HL-60/S4 treated with phorbol 12-myristate 13-acetate at 8.2 ng/mL for 4 days and 3 days (cell line): Measurements from ENCODE around the gene NCAN.
"Not testable (repeated sequence)": the region's sequence is repeated elsewhere in the genome, so short reads cannot be mapped to it uniquely, and the experiment has no call there.

Experiments used
- in situ Hi-C: fragments of 300-500 bp; cut with MboI; formaldehyde crosslinking; loops from 2 replicates; pipeline ENCODE4 v1.15.0; 2022; ENCODE audit warnings: low sequenced_read_pairs

The NCAN gene

GRCh38 chr19:19211499-19212420 lies at the start of gene NCAN:
TSS of gene NCAN (plus strand) at chr19:19211958. CDS start at chr19:19216954, 4,996 bp downstream.
- in situ Hi-C loops = no loop called here

- in situ Hi-C loops = no loop called here
Observed at GRCh38 chr19:19162495-19162894, 49.3 kb upstream of the NCAN start.

- in situ Hi-C loops = no loop called here
Observed at GRCh38 chr19:19165396-19165795, 46.4 kb upstream of the NCAN start.

- in situ Hi-C loops = no loop called here
Observed at GRCh38 chr19:19167612-19168011, 44.1 kb upstream of the NCAN start.

- in situ Hi-C loops = no loop called here
Observed at GRCh38 chr19:19169236-19170052, 42.3 kb upstream of the NCAN start.

- in situ Hi-C loops = no loop called here
Observed at GRCh38 chr19:19170053-19170872, 41.5 kb upstream of the NCAN start, which contains the start of gene MEF2B. TSS of gene MEF2B (minus strand) at chr19:19170263. CDS start at chr19:19150735, 19,528 bp downstream.

GRCh38 chr19:19170873-19171672 lies 40.7 kb upstream of the NCAN start:
- in situ Hi-C loops = no loop called here

GRCh38 chr19:19171821-19172532 lies 39.8 kb upstream of the NCAN start:
- in situ Hi-C loops = no loop called here

GRCh38 chr19:19173243-19173642 lies 38.5 kb upstream of the NCAN start:
- in situ Hi-C loops = not testable (repeated sequence)

- in situ Hi-C loops = no loop called here
Observed at GRCh38 chr19:19176950-19177349, 34.8 kb upstream of the NCAN start.

- in situ Hi-C loops = no loop called here
Observed at GRCh38 chr19:19179548-19180441, 32.0 kb upstream of the NCAN start.

- in situ Hi-C loops = no loop called here
Observed at GRCh38 chr19:19181488-19181998, 30.2 kb upstream of the NCAN start.

- in situ Hi-C loops = no loop called here
Observed at GRCh38 chr19:19185853-19186740, 25.7 kb upstream of the NCAN start.

GRCh38 chr19:19186742-19187141 lies 25.0 kb upstream of the NCAN start:
- in situ Hi-C loops = no loop called here

- in situ Hi-C loops = no loop called here
Observed at GRCh38 chr19:19191768-19192077, 20.0 kb upstream of the NCAN start.

GRCh38 chr19:19192078-19192882 lies 19.5 kb upstream of the NCAN start, which contains the start of the genes BORCS8 and RFXANK:
TSS of gene BORCS8 (minus strand) at chr19:19192152. CDS start at chr19:19192117, 35 bp downstream.
TSS of gene RFXANK (plus strand) at chr19:19192258. CDS start at chr19:19193947, 1,689 bp downstream.
- in situ Hi-C loops = no loop called here
